Caco-2 (cell line): ENCODE data around the gene MRPL17. TPM values are rescaled to one million over a fixed set of nuclear protein-coding genes. Genes with fewer than 3 reads are reported as not detected.

ENCODE experiments used
- BruUV-seq: library from RNA; stranded (reverse); fragments of 400-500 nt; replicated peaks from 2 replicates; lab custom pipeline; 2021; lab: Mats Ljungman, UMichigan
- CTCF ChIA-PET: fragments of 300-600 bp; sonication (Branson Sonifier 250); formaldehyde crosslinking; loops from one replicate; lab custom pipeline; 2022; ENCODE audit warnings: antibody characterized with exemption; lab: Charles Lee
- POLR2A ChIA-PET: fragments of 300-600 bp; sonication (Branson Sonifier 250); formaldehyde crosslinking; loops from one replicate; lab custom pipeline; 2022; ENCODE audit warnings: antibody characterized with exemption; lab: Charles Lee
- DNase-seq, 2 experiments: peaks; one replicate each; pipeline versions ENCODE4 v3.0.0 to v3.0.0-alpha.2; 2020 to 2022
- H3K27me3 ChIP-seq: replicated peaks from 2 replicates; pipeline ENCODE4 v1.6.0; 2011; ENCODE audit warnings: low read length; ENCODE audit not compliant: control insufficient read depth, insufficient read depth
- H3K36me3 ChIP-seq: 2 replicates; pipeline ENCODE4 v1.5.1; 2011; ENCODE audit warnings: low read length; ENCODE audit not compliant: control insufficient read depth, insufficient read depth
- H3K4me1 ChIP-seq: fragments of 250-450 bp; sonication (Bioruptor Pico); 2 replicates; pipeline ENCODE4 v1.5.1; 2020; ENCODE audit warnings: mild to moderate bottlenecking
- H3K4me3 ChIP-seq: 2 replicates; pipeline ENCODE4 v1.5.1; 2011; ENCODE audit warnings: low read depth, mild to moderate bottlenecking, control low read depth, low read length
- H3K9me3 ChIP-seq: fragments of 250-450 bp; sonication (Bioruptor Pico); 2 replicates; pipeline ENCODE4 v1.5.1; 2020; ENCODE audit warnings: mild to moderate bottlenecking, moderate library complexity
- H3K27ac Mint-ChIP-seq: one replicate; pipeline ENCODE4 v1.8.0; 2022; ENCODE audit warnings: mixed read lengths; ENCODE audit not compliant: unreplicated experiment
- H3K27me3 Mint-ChIP-seq: one replicate; pipeline ENCODE4 v1.8.0; 2022; ENCODE audit warnings: mixed read lengths; ENCODE audit not compliant: insufficient read depth, unreplicated experiment
- H3K36me3 Mint-ChIP-seq: one replicate; pipeline ENCODE4 v1.8.0; 2022; ENCODE audit warnings: mild to moderate bottlenecking, mixed read lengths; ENCODE audit not compliant: insufficient read depth, unreplicated experiment
- H3K4me1 Mint-ChIP-seq: one replicate; pipeline ENCODE4 v1.8.0; 2022; ENCODE audit warnings: low read depth, mixed read lengths; ENCODE audit not compliant: unreplicated experiment
- H3K4me3 Mint-ChIP-seq: one replicate; pipeline ENCODE4 v1.8.0; 2022; ENCODE audit warnings: mild to moderate bottlenecking, moderate library complexity, mixed read lengths; ENCODE audit not compliant: unreplicated experiment
- H3K9me3 Mint-ChIP-seq: one replicate; pipeline ENCODE4 v1.8.0; 2022; ENCODE audit warnings: mixed read lengths; ENCODE audit not compliant: unreplicated experiment
- CTCF ChIP-seq, 2 experiments: fragments of 200-600 bp in 1 of 2; IDR thresholded peaks; 1 replicate in 1 of 2; 2 replicates in 1 of 2; pipeline versions ENCODE4 v1.5.1 to v1.8.0; 2011 to 2022; ENCODE audit warnings: antibody characterized with exemption in 1 of 2, control low read depth in 1 of 2, inconsistent platforms in 1 of 2, low read depth in 1 of 2, low read length in 1 of 2, mild to moderate bottlenecking in 1 of 2, moderate library complexity in 1 of 2; ENCODE audit not compliant: insufficient read depth in 1 of 2, severe bottlenecking in 1 of 2, unreplicated experiment in 1 of 2
- intact Hi-C: fragments of 100-400 bp; cut with micrococcal nuclease; formaldehyde crosslinking; loops from one replicate; pipeline ENCODE4 v1.10.0; 2022; ENCODE audit not compliant: unreplicated experiment
- total RNA-seq: library from RNA; stranded (reverse); gene quantifications from 2 replicates; pipeline ENCODE4 v1.2.3, GENCODE V29; 2022

MRPL17 gene
- total RNA-seq, 1 experiment from 2014 or later: 60.8 TPM

- no peaks in the 10 kb centered on the region for H3K4me1 Mint-ChIP-seq
- intact Hi-C loops: no loop called here
- POLR2A ChIA-PET: no interaction called here
These were observed 36.0 kb downstream of the MRPL17 start for GRCh38 chr11:6646918-6647679.

GRCh38 chr11:6646576-6646917 lies 36.6 kb downstream of the MRPL17 start:
- no peaks in the 10 kb centered on the region for H3K36me3 Mint-ChIP-seq
- no peak for TF ChIP-seq CTCF (IDR thresholded peaks at IDR 0.05; ENCODE audit: insufficient read depth in 1 of 2, low read depth in 1 of 2, low read length in 1 of 2, severe bottlenecking in 1 of 2, unreplicated experiment in 1 of 2)
- no peak for DNase-seq
- no peak overlapping the region for H3K27ac Mint-ChIP-seq
- H3K27me3 Mint-ChIP-seq: no peaks in the 10 kb centered on the region
- no peak overlapping the region for H3K4me3 Mint-ChIP-seq
- H3K4me1 Mint-ChIP-seq: no peaks in the 10 kb centered on the region
- no peaks in the 10 kb centered on the region for H3K9me3 Mint-ChIP-seq
- Histone ChIP-seq H3K9me3 (no peaks in the 10 kb centered on the region), H3K4me1 (peaks cover 8% of the 10 kb centered on the region; the same call in 1 of the 2 replicates), H3K4me3 (no peak overlapping the region), H3K27me3 (no peaks in the 10 kb centered on the region; the same call in 1 of the 2 replicates), H3K36me3 (no peaks in the 10 kb centered on the region)
- intact Hi-C loops: no loop called here
- CTCF ChIA-PET: no interaction called here
- no TSS peak for BruUV-seq
- POLR2A ChIA-PET: no interaction called here

More at GRCh38 chr11:6646918-6647679, 36.0 kb downstream of the MRPL17 start:
- Mint-ChIP-seq H3K9me3 (no peaks in the 10 kb centered on the region), H3K27me3 (no peaks in the 10 kb centered on the region), H3K27ac (no peak overlapping the region), H3K36me3 (no peaks in the 10 kb centered on the region), H3K4me3 (no peak overlapping the region)
- no peaks in the 10 kb centered on the region for H3K36me3 ChIP-seq
- CTCF ChIA-PET: interaction anchor here (0.7 kb wide), 1 partner anchor 36 kb away, joined by 4 read pairs; the partner anchor contains the start of gene MRPL17
- no peaks in the 10 kb centered on the region for H3K9me3 ChIP-seq
- H3K4me1 ChIP-seq: peaks cover 8% of the 10 kb centered on the region; the same call in 1 of the 2 replicates
- no peak for DNase-seq
- no peak overlapping the region for H3K4me3 ChIP-seq
- no TSS peak for BruUV-seq
- no peaks in the 10 kb centered on the region; the same call in 1 of the 2 replicates for H3K27me3 ChIP-seq
- TF ChIP-seq CTCF (IDR thresholded peaks at IDR 0.05; ENCODE audit: insufficient read depth in 1 of 2, low read depth in 1 of 2, low read length in 1 of 2, severe bottlenecking in 1 of 2, unreplicated experiment in 1 of 2): no peak

- Mint-ChIP-seq H3K36me3 (no peaks in the 10 kb centered on the region), H3K9me3 (no peaks in the 10 kb centered on the region), H3K27ac (no peak overlapping the region), H3K27me3 (no peaks in the 10 kb centered on the region), H3K4me1 (no peaks in the 10 kb centered on the region), H3K4me3 (no peak overlapping the region)
- H3K36me3 ChIP-seq: no peaks in the 10 kb centered on the region
- DNase-seq: no peak
- TF ChIP-seq CTCF (IDR thresholded peaks at IDR 0.05; ENCODE audit: insufficient read depth in 1 of 2, low read depth in 1 of 2, low read length in 1 of 2, severe bottlenecking in 1 of 2, unreplicated experiment in 1 of 2): no peak
- no TSS peak for BruUV-seq
- ChIA-PET CTCF (no interaction called here), POLR2A (no interaction called here)
- no peaks in the 10 kb centered on the region; the same call in 1 of the 2 replicates for H3K27me3 ChIP-seq
- peaks cover 8% of the 10 kb centered on the region; the same call in 1 of the 2 replicates for H3K4me1 ChIP-seq
- H3K9me3 ChIP-seq: no peaks in the 10 kb centered on the region
- intact Hi-C loops: no loop called here
- no peak overlapping the region for H3K4me3 ChIP-seq
These were observed 37.1 kb downstream of the MRPL17 start for GRCh38 chr11:6646071-6646470.
